ENCODE results near the gene ASB6. TPM values are rescaled to one million over a fixed set of nuclear protein-coding genes. Genes with fewer than 3 reads are reported as not detected.

ASB6 gene
- total and polyA plus RNA-seq, 2 experiments from 2014 or later, result 8.8 to 19.8 TPM

- TF ChIP-seq CTCF (conservative IDR thresholded peaks at IDR 0.05; ENCODE audit: low read depth in 2 of 2) (no peak), NANOG (IDR thresholded peaks at IDR 0.05; ENCODE audit: borderline replicate concordance) (no peak), CREB1 (CRISPR knock-in tag; IDR thresholded peaks at IDR 0.05; ENCODE audit: low read depth) (no peak), ZNF331 (CRISPR knock-in tag; IDR thresholded peaks at IDR 0.05; ENCODE audit: low read depth) (no peak)
- TF ChIP-seq, protein P1, sequence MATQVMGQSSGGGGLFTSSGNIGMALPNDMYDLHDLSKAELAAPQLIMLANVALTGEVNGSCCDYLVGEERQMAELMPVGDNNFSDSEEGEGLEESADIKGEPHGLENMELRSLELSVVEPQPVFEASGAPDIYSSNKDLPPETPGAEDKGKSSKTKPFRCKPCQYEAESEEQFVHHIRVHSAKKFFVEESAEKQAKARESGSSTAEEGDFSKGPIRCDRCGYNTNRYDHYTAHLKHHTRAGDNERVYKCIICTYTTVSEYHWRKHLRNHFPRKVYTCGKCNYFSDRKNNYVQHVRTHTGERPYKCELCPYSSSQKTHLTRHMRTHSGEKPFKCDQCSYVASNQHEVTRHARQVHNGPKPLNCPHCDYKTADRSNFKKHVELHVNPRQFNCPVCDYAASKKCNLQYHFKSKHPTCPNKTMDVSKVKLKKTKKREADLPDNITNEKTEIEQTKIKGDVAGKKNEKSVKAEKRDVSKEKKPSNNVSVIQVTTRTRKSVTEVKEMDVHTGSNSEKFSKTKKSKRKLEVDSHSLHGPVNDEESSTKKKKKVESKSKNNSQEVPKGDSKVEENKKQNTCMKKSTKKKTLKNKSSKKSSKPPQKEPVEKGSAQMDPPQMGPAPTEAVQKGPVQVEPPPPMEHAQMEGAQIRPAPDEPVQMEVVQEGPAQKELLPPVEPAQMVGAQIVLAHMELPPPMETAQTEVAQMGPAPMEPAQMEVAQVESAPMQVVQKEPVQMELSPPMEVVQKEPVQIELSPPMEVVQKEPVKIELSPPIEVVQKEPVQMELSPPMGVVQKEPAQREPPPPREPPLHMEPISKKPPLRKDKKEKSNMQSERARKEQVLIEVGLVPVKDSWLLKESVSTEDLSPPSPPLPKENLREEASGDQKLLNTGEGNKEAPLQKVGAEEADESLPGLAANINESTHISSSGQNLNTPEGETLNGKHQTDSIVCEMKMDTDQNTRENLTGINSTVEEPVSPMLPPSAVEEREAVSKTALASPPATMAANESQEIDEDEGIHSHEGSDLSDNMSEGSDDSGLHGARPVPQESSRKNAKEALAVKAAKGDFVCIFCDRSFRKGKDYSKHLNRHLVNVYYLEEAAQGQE (IDR thresholded peaks at IDR 0.05; ENCODE audit: unreplicated experiment), result no peak
Observed at GRCh38 chr9:129682381-129682780, 40.4 kb upstream of the ASB6 start (continued).

- Mint-ChIP-seq H3K27ac (no peak overlapping the region), H3K4me3 (no peak overlapping the region), H3K9me3 (no peaks in the 10 kb centered on the region; the same call in 2 of the 3 replicates), H3K36me3 (ENCODE audit: low read depth) (no peaks in the 10 kb centered on the region), H3K27me3 (ENCODE audit: insufficient read depth, low read depth, poor library complexity) (peaks cover 9% of the 10 kb centered on the region), H3K4me1 (peaks cover 12% of the 10 kb centered on the region)
- DNase-seq (ENCODE audit: low spot score) (no peak), ATAC-seq (no peak)
- no peak for TF ChIP-seq STAT1 (IDR thresholded peaks at IDR 0.05; ENCODE audit: unreplicated experiment)
- TF ChIP-seq ZNF331 (CRISPR knock-in tag; IDR thresholded peaks at IDR 0.05; ENCODE audit: low read depth), result no peak
- TF ChIP-seq CTCF (conservative IDR thresholded peaks at IDR 0.05; ENCODE audit: low read depth in 2 of 2), result no peak
- no peak for TF ChIP-seq CREB1 (CRISPR knock-in tag; IDR thresholded peaks at IDR 0.05; ENCODE audit: low read depth)
- TF ChIP-seq EZH2phosphoT487 (IDR thresholded peaks at IDR 0.05; ENCODE audit: unreplicated experiment), result no peak
- TF ChIP-seq, protein P2, sequence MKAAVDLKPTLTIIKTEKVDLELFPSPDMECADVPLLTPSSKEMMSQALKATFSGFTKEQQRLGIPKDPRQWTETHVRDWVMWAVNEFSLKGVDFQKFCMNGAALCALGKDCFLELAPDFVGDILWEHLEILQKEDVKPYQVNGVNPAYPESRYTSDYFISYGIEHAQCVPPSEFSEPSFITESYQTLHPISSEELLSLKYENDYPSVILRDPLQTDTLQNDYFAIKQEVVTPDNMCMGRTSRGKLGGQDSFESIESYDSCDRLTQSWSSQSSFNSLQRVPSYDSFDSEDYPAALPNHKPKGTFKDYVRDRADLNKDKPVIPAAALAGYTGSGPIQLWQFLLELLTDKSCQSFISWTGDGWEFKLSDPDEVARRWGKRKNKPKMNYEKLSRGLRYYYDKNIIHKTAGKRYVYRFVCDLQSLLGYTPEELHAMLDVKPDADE (IDR thresholded peaks at IDR 0.05), result no peak
- no peak for TF ChIP-seq JUNB (IDR thresholded peaks at IDR 0.05; ENCODE audit: unreplicated experiment)
- Histone ChIP-seq H4K20me1 (replicated peaks; ENCODE audit: insufficient read depth) (no peaks in the 10 kb centered on the region), H2AFZ (no peak overlapping the region), H3K79me2 (replicated peaks; ENCODE audit: insufficient read depth) (no peaks in the 10 kb centered on the region), H3K36me3 (ENCODE audit: insufficient read depth) (no peaks in the 10 kb centered on the region), H3K4me3 (no peak overlapping the region), H3K4me2 (no peak overlapping the region), H3K27me3 (ENCODE audit: insufficient read depth) (no peaks in the 10 kb centered on the region), H3K27ac (ENCODE audit: low read depth) (no peak overlapping the region), H3K9me2 (ENCODE audit: insufficient read depth) (no peaks in the 10 kb centered on the region), H3K4me1 (ENCODE audit: insufficient read depth) (no peaks in the 10 kb centered on the region), H3F3A (replicated peaks; ENCODE audit: low read depth) (no peaks in the 10 kb centered on the region)
Observed at GRCh38 chr9:129681924-129682323, 40.0 kb upstream of the ASB6 start.
